ENCODE measurements around the gene MBNL2.

DNA sequence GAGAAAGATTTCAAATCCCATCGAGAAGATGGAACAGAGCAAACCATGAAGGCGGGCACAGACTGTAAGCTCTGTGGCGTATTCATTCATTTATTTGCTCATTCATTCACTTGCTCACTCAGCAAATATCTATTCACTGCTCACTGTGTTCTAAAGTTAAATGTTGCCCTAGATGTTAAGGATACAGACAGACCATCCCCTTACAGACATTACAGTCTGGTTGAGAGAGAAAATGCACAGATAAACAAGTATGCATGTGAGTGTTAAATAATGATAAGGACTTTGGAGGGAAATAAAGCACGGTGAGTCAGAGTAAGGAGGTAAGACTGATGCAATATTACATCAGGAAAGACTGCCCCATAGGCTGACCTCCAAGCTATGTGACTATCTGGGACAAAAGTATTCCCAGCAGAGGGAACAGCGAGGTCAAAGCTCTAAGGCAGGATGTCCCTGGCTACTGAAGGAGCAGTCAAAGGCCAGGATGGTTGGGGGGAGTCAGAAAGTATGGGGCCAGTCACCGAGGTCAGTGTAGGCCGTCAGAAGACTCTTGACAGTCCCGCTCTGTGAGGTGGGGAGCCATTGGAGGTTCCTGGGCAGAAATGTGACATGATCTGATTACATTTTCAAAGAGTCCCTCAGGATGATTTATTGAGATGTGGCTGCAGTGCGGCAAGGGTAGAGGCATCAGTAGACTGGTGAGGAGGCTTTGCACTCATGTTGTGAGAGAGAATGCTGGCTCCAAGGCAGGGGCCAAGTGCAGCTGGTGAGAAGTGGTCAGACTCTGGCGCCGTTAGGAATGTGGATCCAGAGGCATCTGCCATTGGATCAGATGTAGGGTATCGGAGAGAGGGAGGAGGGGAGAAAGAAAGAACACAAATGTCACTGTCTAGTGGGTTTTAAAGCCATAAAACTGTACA lies 37.9 kb downstream of the MBNL2 start:
- TF ChIP-seq, protein P1, sequence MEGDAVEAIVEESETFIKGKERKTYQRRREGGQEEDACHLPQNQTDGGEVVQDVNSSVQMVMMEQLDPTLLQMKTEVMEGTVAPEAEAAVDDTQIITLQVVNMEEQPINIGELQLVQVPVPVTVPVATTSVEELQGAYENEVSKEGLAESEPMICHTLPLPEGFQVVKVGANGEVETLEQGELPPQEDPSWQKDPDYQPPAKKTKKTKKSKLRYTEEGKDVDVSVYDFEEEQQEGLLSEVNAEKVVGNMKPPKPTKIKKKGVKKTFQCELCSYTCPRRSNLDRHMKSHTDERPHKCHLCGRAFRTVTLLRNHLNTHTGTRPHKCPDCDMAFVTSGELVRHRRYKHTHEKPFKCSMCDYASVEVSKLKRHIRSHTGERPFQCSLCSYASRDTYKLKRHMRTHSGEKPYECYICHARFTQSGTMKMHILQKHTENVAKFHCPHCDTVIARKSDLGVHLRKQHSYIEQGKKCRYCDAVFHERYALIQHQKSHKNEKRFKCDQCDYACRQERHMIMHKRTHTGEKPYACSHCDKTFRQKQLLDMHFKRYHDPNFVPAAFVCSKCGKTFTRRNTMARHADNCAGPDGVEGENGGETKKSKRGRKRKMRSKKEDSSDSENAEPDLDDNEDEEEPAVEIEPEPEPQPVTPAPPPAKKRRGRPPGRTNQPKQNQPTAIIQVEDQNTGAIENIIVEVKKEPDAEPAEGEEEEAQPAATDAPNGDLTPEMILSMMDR (conservative IDR thresholded peaks at IDR 0.05; ENCODE audit: low read depth, low read length), result no peak
- no peak for TF ChIP-seq POLR2A (IDR thresholded peaks at IDR 0.05; ENCODE audit: low read depth, low read length)
- peak; percentile 87 for TF ChIP-seq FOS (IDR thresholded peaks at IDR 0.05; ENCODE audit: low read depth, low read length)
- no peak for TF ChIP-seq RCOR1 (IDR thresholded peaks at IDR 0.05; ENCODE audit: insufficient replicate concordance, low read length)
- TF ChIP-seq SMC3 (IDR thresholded peaks at IDR 0.05; ENCODE audit: low read depth, low read length), result no peak
- no peak for TF ChIP-seq CHD1 (IDR thresholded peaks at IDR 0.05; ENCODE audit: low read depth, low read length)
- no peak for TF ChIP-seq MXI1 (IDR thresholded peaks at IDR 0.05; ENCODE audit: borderline replicate concordance, low read depth, low read length)
- peak; percentile 73 for TF ChIP-seq BHLHE40 (IDR thresholded peaks at IDR 0.05; ENCODE audit: low read depth, low read length)
- TF ChIP-seq RFX5 (IDR thresholded peaks at IDR 0.05; ENCODE audit: low read depth, low read length), result no peak
- TF ChIP-seq MAZ (IDR thresholded peaks at IDR 0.05; ENCODE audit: borderline replicate concordance, low read depth, low read length), result no peak
- TF ChIP-seq CEBPB (IDR thresholded peaks at IDR 0.05; ENCODE audit: low read depth, low read length), result peak; percentile 98
- TF ChIP-seq, protein P2, sequence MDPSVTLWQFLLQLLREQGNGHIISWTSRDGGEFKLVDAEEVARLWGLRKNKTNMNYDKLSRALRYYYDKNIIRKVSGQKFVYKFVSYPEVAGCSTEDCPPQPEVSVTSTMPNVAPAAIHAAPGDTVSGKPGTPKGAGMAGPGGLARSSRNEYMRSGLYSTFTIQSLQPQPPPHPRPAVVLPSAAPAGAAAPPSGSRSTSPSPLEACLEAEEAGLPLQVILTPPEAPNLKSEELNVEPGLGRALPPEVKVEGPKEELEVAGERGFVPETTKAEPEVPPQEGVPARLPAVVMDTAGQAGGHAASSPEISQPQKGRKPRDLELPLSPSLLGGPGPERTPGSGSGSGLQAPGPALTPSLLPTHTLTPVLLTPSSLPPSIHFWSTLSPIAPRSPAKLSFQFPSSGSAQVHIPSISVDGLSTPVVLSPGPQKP (IDR thresholded peaks at IDR 0.05; ENCODE audit: borderline replicate concordance, low read depth, low read length), result no peak
- TF ChIP-seq, protein P3, sequence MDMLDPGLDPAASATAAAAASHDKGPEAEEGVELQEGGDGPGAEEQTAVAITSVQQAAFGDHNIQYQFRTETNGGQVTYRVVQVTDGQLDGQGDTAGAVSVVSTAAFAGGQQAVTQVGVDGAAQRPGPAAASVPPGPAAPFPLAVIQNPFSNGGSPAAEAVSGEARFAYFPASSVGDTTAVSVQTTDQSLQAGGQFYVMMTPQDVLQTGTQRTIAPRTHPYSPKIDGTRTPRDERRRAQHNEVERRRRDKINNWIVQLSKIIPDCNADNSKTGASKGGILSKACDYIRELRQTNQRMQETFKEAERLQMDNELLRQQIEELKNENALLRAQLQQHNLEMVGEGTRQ (IDR thresholded peaks at IDR 0.05; ENCODE audit: low read depth, low read length), result no peak

Data from IMR-90 (cell line).